HG03060 (cell line): ENCODE results near the gene APOL6.

ENCODE experiments used
- ATAC-seq: cut with Tn5 transposase; IDR thresholded peaks from one replicate; pipeline ENCODE4 v1.9.1; 2021; ENCODE audit warnings: low read depth, moderate number of reproducible peaks; ENCODE audit not compliant: unreplicated experiment

APOL6 gene

GRCh38 chr22:35711336-35711735 is 63.1 kb downstream of the APOL6 start:
- ATAC-seq = no peak

GRCh38 chr22:35712672-35713071 is 64.4 kb downstream of the APOL6 start:
- no peak for ATAC-seq

- no peak for ATAC-seq
Observed at GRCh38 chr22:35717572-35717971, 69.3 kb downstream of the APOL6 start, which contains the start of gene APOL5. Gene APOL5 (plus strand): TSS chr22:35717872. CDS start chr22:35717872, 0 bp downstream.
